Fibroblast of mammary gland (primary cell): ENCODE data around the gene ALG5.

Source experiments
- DNase-seq: peaks from one replicate; pipeline ENCODE4 v3.0.0-alpha.2; 2010; ENCODE audit warnings: low read depth
- H3K4me3 ChIP-seq: 2 replicates; pipeline ENCODE4 v1.5.1; 2011; ENCODE audit warnings: low read depth, mild to moderate bottlenecking, low read length, moderate library complexity; ENCODE audit not compliant: control insufficient read depth
- CTCF ChIP-seq: conservative IDR thresholded peaks from 2 replicates; pipeline ENCODE4 v1.5.1; 2011; ENCODE audit warnings: low read depth, low read length, inconsistent platforms; ENCODE audit not compliant: control insufficient read depth, insufficient read depth

ALG5 gene

GRCh38 chr13:36912973-36913372, 86.2 kb downstream of the ALG5 start:
- TF ChIP-seq CTCF = no peak
- no peak for DNase-seq
- no peak overlapping the region for H3K4me3 ChIP-seq

GRCh38 chr13:36912369-36912768, 86.8 kb downstream of the ALG5 start:
- no peak for DNase-seq
- no peak overlapping the region for H3K4me3 ChIP-seq
- no peak for TF ChIP-seq CTCF

- no peak for TF ChIP-seq CTCF
- no peak overlapping the region for H3K4me3 ChIP-seq
- no peak for DNase-seq
Measured at GRCh38 chr13:36910545-36910944, 88.6 kb downstream of the ALG5 start.

GRCh38 chr13:36907821-36908220, 91.3 kb downstream of the ALG5 start:
- TF ChIP-seq CTCF = no peak

GRCh38 chr13:36907266-36907665, 91.9 kb downstream of the ALG5 start:
- H3K4me3 ChIP-seq = no peak overlapping the region
- DNase-seq = no peak
- no peak for TF ChIP-seq CTCF

More at GRCh38 chr13:36907821-36908220, 91.3 kb downstream of the ALG5 start:
- no peak for DNase-seq
- H3K4me3 ChIP-seq = no peak overlapping the region

- TF ChIP-seq CTCF = no peak
- H3K4me3 ChIP-seq = no peak overlapping the region
- DNase-seq = no peak
Measured at GRCh38 chr13:36905944-36906343, 93.2 kb downstream of the ALG5 start.

- no peak overlapping the region for H3K4me3 ChIP-seq
- DNase-seq = no peak
- TF ChIP-seq CTCF = no peak
Measured at GRCh38 chr13:36903925-36904595, 95.1 kb downstream of the ALG5 start.
